ENCODE data around the gene FGFRL1. TPM values are rescaled to one million over a fixed set of nuclear protein-coding genes. Genes with fewer than 3 reads are reported as not detected.

The FGFRL1 gene
- total and polyA plus RNA-seq, 2 of the 13 experiments (the other 11 are each of a cell fraction or from before 2014, with no cell fraction given) = 19.1 to 30.6 TPM

DNA sequence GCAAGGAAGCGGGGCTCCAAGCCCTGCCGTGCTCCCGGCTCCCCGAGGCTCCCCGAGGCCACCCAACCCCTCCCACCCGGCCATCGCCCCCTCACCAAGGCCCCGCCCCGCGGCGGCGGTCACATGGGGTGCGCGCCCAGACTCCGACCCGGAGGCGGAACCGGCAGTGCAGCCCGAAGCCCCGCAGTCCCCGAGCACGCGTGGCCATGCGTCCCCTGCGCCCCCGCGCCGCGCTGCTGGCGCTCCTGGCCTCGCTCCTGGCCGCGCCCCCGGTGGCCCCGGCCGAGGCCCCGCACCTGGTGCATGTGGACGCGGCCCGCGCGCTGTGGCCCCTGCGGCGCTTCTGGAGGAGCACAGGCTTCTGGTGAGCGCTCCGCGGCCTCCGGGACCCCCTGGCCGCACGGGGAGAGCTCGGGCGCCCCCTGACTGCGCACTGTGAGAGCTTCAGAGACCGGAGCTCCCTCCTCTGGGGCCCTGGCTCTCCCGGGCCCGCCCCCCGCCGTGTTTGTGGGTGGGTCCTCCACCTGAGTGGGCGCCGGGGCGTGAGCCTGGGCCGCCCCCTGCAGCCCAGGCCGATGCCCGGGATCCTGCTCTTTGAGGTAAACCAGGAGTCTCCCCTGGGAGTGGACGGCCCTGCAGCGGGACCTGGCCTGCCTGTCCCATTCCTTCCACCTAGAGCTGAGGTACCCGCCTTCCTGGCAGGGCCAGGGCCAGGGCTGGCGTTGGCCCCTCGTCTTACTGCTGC is 24.4 kb upstream of the FGFRL1 start, which contains the start of gene IDUA (continued):
- TF ChIP-seq, protein P1, sequence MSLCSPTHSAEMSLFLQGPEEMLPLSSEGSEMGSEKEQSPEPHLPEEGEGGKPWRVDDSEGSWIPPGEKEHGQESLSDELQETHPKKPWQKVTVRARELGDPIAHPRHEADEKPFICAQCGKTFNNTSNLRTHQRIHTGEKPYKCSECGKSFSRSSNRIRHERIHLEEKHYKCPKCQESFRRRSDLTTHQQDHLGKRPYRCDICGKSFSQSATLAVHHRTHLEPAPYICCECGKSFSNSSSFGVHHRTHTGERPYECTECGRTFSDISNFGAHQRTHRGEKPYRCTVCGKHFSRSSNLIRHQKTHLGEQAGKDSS (CRISPR knock-in tag; IDR thresholded peaks at IDR 0.05; ENCODE audit: borderline replicate concordance, low read depth) = 0 out of 2 replicates have a peak, but pooled peaks have one; percentile 46
- no peak for TF ChIP-seq ZNF3 (CRISPR knock-in tag; IDR thresholded peaks at IDR 0.05)
- TF ChIP-seq ZNF496 (CRISPR knock-in tag; IDR thresholded peaks at IDR 0.05; ENCODE audit: insufficient replicate concordance) = no peak
- TF ChIP-seq RFXAP (CRISPR knock-in tag; IDR thresholded peaks at IDR 0.05; ENCODE audit: borderline replicate concordance) = peak; percentile 40; the same call in 1 of the 2 replicates
- TF ChIP-seq HNF4A (CRISPR knock-in tag; IDR thresholded peaks at IDR 0.05) = 0 out of 2 replicates have a peak, but pooled peaks have one; percentile 6
- TF ChIP-seq, protein P2, sequence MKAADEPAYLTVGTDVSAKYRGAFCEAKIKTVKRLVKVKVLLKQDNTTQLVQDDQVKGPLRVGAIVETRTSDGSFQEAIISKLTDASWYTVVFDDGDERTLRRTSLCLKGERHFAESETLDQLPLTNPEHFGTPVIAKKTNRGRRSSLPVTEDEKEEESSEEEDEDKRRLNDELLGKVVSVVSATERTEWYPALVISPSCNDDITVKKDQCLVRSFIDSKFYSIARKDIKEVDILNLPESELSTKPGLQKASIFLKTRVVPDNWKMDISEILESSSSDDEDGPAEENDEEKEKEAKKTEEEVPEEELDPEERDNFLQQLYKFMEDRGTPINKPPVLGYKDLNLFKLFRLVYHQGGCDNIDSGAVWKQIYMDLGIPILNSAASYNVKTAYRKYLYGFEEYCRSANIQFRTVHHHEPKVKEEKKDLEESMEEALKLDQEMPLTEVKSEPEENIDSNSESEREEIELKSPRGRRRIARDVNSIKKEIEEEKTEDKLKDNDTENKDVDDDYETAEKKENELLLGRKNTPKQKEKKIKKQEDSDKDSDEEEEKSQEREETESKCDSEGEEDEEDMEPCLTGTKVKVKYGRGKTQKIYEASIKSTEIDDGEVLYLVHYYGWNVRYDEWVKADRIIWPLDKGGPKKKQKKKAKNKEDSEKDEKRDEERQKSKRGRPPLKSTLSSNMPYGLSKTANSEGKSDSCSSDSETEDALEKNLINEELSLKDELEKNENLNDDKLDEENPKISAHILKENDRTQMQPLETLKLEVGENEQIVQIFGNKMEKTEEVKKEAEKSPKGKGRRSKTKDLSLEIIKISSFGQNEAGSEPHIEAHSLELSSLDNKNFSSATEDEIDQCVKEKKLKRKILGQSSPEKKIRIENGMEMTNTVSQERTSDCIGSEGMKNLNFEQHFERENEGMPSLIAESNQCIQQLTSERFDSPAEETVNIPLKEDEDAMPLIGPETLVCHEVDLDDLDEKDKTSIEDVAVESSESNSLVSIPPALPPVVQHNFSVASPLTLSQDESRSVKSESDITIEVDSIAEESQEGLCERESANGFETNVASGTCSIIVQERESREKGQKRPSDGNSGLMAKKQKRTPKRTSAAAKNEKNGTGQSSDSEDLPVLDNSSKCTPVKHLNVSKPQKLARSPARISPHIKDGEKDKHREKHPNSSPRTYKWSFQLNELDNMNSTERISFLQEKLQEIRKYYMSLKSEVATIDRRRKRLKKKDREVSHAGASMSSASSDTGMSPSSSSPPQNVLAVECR (CRISPR knock-in tag; IDR thresholded peaks at IDR 0.05; ENCODE audit: borderline replicate concordance) = peak; percentile 49; the same call in 1 of the 2 replicates
- TF ChIP-seq, protein P3, sequence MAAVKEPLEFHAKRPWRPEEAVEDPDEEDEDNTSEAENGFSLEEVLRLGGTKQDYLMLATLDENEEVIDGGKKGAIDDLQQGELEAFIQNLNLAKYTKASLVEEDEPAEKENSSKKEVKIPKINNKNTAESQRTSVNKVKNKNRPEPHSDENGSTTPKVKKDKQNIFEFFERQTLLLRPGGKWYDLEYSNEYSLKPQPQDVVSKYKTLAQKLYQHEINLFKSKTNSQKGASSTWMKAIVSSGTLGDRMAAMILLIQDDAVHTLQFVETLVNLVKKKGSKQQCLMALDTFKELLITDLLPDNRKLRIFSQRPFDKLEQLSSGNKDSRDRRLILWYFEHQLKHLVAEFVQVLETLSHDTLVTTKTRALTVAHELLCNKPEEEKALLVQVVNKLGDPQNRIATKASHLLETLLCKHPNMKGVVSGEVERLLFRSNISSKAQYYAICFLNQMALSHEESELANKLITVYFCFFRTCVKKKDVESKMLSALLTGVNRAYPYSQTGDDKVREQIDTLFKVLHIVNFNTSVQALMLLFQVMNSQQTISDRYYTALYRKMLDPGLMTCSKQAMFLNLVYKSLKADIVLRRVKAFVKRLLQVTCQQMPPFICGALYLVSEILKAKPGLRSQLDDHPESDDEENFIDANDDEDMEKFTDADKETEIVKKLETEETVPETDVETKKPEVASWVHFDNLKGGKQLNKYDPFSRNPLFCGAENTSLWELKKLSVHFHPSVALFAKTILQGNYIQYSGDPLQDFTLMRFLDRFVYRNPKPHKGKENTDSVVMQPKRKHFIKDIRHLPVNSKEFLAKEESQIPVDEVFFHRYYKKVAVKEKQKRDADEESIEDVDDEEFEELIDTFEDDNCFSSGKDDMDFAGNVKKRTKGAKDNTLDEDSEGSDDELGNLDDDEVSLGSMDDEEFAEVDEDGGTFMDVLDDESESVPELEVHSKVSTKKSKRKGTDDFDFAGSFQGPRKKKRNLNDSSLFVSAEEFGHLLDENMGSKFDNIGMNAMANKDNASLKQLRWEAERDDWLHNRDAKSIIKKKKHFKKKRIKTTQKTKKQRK (IDR thresholded peaks at IDR 0.05; ENCODE audit: low read length) = no peak
- TF ChIP-seq, protein P4, sequence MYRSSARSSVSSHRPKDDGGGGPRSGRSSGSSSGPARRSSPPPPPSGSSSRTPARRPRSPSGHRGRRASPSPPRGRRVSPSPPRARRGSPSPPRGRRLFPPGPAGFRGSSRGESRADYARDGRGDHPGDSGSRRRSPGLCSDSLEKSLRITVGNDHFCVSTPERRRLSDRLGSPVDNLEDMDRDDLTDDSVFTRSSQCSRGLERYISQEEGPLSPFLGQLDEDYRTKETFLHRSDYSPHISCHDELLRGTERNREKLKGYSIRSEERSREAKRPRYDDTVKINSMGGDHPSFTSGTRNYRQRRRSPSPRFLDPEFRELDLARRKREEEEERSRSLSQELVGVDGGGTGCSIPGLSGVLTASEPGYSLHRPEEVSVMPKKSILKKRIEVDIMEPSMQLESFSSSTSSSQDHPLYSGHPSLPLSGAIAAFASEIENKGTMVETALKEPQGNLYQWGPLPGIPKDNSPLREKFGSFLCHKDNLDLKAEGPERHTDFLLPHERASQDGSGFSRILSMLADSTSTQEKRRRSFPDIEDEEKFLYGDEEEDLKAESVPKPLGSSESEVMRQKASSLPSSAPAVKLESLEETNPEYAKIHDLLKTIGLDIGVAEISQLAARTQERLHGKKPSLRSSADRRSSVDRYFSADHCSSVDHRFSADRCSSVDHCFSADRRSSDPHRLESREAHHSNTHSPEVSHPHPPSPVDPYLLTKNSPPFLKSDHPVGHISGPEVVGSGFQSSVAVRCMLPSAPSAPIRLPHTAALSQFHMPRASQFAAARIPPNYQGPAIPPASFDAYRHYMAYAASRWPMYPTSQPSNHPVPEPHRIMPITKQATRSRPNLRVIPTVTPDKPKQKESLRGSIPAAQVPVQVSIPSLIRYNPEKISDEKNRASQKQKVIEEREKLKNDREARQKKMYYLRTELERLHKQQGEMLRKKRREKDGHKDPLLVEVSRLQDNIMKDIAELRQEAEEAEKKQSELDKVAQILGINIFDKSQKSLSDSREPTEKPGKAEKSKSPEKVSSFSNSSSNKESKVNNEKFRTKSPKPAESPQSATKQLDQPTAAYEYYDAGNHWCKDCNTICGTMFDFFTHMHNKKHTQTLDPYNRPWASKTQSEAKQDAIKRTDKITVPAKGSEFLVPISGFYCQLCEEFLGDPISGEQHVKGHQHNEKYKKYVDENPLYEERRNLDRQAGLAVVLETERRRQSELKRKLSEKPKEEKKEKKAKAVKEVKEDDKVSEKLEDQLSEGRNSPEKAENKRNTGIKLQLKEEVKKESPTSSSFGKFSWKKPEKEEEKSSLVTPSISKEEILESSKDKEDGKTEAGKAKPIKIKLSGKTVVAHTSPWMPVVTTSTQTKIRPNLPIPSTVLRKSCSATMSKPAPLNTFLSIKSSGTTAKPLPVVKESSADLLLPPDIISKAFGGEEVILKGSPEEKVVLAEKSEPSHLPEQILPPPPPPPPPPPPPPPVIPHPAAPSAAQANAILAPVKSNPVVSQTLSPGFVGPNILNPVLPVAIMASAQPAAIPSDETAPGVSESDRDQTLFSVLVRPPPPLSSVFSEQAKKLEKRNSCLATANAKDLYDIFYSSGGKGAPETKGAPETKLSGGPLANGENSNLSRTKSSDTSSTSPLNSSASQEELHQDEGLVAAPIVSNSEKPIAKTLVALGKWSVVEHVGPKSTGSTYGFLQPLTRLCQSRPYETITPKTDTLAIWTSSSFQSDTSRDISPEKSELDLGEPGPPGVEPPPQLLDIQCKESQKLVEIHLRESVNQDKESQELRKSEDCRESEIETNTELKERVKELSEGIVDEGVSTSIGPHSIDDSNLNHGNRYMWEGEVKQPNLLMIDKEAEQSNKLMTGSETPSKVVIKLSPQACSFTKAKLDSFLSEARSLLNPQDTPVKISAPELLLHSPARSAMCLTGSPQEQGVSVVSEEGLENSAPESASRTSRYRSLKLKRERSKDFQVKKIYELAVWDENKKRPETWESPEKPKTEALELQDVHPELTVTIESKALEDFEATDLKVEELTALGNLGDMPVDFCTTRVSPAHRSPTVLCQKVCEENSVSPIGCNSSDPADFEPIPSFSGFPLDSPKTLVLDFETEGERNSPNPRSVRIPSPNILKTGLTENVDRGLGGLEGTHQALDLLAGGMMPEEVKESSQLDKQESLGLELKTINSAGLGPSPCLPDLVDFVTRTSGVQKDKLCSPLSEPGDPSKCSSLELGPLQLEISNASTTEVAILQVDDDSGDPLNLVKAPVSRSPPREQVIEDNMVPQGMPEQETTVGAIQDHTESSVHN (CRISPR knock-in tag; IDR thresholded peaks at IDR 0.05) = peak; percentile 58; the same call in 1 of the 2 replicates
- no peak; the same call in 1 of the 2 replicates for TF ChIP-seq KLF6 (CRISPR knock-in tag; IDR thresholded peaks at IDR 0.05)
- TF ChIP-seq ZBTB1 (CRISPR knock-in tag; IDR thresholded peaks at IDR 0.05; ENCODE audit: borderline replicate concordance) = no peak

Data from HepG2 (cell line).